ENCODE measurements around the gene FGFR1OP2.

DNA sequence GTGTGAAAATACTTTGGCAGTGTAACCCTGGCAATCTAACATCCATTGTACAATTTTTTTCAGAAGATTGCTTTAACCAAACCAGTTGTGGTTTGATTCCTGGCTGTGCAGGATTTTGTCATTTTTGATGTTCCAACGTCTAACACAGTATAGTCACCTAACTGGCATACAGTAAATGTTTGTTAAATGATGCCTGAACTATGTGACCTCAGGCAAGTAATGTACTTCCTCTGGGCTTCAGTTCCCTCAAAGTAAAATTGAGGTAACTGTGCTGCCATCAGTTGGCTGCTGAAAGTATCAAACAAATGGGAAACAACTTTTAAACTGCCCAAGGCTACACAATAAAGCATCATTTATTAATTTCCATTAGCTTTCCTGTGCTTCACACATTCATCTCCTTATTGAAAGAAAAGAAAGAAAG, 71.6 kb downstream of the FGFR1OP2 start:
- TF ChIP-seq, protein P1, sequence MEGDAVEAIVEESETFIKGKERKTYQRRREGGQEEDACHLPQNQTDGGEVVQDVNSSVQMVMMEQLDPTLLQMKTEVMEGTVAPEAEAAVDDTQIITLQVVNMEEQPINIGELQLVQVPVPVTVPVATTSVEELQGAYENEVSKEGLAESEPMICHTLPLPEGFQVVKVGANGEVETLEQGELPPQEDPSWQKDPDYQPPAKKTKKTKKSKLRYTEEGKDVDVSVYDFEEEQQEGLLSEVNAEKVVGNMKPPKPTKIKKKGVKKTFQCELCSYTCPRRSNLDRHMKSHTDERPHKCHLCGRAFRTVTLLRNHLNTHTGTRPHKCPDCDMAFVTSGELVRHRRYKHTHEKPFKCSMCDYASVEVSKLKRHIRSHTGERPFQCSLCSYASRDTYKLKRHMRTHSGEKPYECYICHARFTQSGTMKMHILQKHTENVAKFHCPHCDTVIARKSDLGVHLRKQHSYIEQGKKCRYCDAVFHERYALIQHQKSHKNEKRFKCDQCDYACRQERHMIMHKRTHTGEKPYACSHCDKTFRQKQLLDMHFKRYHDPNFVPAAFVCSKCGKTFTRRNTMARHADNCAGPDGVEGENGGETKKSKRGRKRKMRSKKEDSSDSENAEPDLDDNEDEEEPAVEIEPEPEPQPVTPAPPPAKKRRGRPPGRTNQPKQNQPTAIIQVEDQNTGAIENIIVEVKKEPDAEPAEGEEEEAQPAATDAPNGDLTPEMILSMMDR (conservative IDR thresholded peaks at IDR 0.05; ENCODE audit: low read length), result peak; percentile 66
- no peak for TF ChIP-seq EZH2phosphoT487 (IDR thresholded peaks at IDR 0.05; ENCODE audit: borderline replicate concordance, low read depth, low read length)

Data from OCI-LY7 (cell line).